Panc1 (cell line): ENCODE measurements around the gene UPK1A. TPM values are rescaled to one million over a fixed set of nuclear protein-coding genes. Genes with fewer than 3 reads are reported as not detected.
A peak's percentile ranks its signal among the peaks of the same experiment; 100 is the strongest.

Source experiments
- ATAC-seq: fragments of 200-7000 bp; cut with Tn5 transposase; 2 replicates; pipeline ENCODE4 v1.9.1; 2020; ENCODE audit warnings: mild to moderate bottlenecking, moderate library complexity
- BruUV-seq: library from RNA; stranded (reverse); fragments of 400-500 nt; replicated peaks from 2 replicates; lab custom pipeline; 2021; lab: Mats Ljungman, UMichigan
- CTCF ChIA-PET: fragments of 300-600 bp; sonication (Branson Sonifier 250); formaldehyde crosslinking; loops from one replicate; lab custom pipeline; 2022; ENCODE audit warnings: antibody characterized with exemption; lab: Charles Lee
- POLR2A ChIA-PET: fragments of 300-600 bp; sonication (Branson Sonifier 250); formaldehyde crosslinking; loops from one replicate; lab custom pipeline; 2022; ENCODE audit warnings: antibody characterized with exemption; lab: Charles Lee
- DNase-seq: peaks from one replicate; pipeline ENCODE4 v3.0.0-alpha.2; 2010; ENCODE audit warnings: low read depth, low spot score
- H3K27ac ChIP-seq: 2 replicates; pipeline ENCODE4 v1.5.1; 2011; ENCODE audit warnings: mild to moderate bottlenecking, low read length, inconsistent platforms
- H3K27me3 ChIP-seq: fragments of 200-500 bp; sonication (Bioruptor generic); 2 replicates; pipeline ENCODE4 v1.6.0; 2014; ENCODE audit warnings: low read length, inconsistent platforms; ENCODE audit not compliant: control insufficient read depth, insufficient read depth
- H3K36me3 ChIP-seq: fragments of 200-500 bp; sonication (Bioruptor generic); 2 replicates; pipeline ENCODE4 v1.5.1; 2014; ENCODE audit warnings: inconsistent platforms, mild to moderate bottlenecking, low read length, moderate library complexity; ENCODE audit not compliant: control insufficient read depth, insufficient read depth
- H3K4me1 ChIP-seq: 2 replicates; pipeline ENCODE4 v1.5.1; 2011; ENCODE audit warnings: inconsistent platforms, mild to moderate bottlenecking, low read length, moderate library complexity; ENCODE audit not compliant: control insufficient read depth, insufficient read depth
- H3K4me3 ChIP-seq, 2 experiments: 2 replicates each; pipeline ENCODE4 v1.5.1; 2011 to 2012; ENCODE audit warnings: low read depth in 2 of 2, low read length in 2 of 2, mild to moderate bottlenecking in 2 of 2, inconsistent platforms in 1 of 2, moderate library complexity in 1 of 2
- H3K9me3 ChIP-seq: fragments of 200-500 bp; sonication (Bioruptor generic); 2 replicates; pipeline ENCODE4 v1.5.1; 2014; ENCODE audit warnings: low read depth, mild to moderate bottlenecking, inconsistent platforms, low read length, moderate library complexity; ENCODE audit not compliant: control insufficient read depth, insufficient read depth
- POLR2AphosphoS5 ChIP-seq: IDR thresholded peaks from 2 replicates; pipeline ENCODE4 v1.6.1; 2012; ENCODE audit warnings: mild to moderate bottlenecking, low read depth, low read length, moderate library complexity
- REST ChIP-seq, 2 experiments: IDR thresholded peaks; 2 replicates each; pipeline ENCODE4 v1.6.1; 2011 to 2012; ENCODE audit warnings: low read depth in 2 of 2, control low read depth in 1 of 2, low read length in 1 of 2, mild to moderate bottlenecking in 1 of 2, moderate library complexity in 1 of 2; ENCODE audit not compliant: insufficient read depth in 1 of 2
- SIN3A ChIP-seq: IDR thresholded peaks from 2 replicates; pipeline ENCODE4 v1.6.1; 2012; ENCODE audit warnings: low read depth, mild to moderate bottlenecking, low read length, moderate library complexity, borderline replicate concordance; ENCODE audit not compliant: insufficient read depth
- TCF7L2 ChIP-seq: IDR thresholded peaks from 2 replicates; pipeline ENCODE4 v1.6.1; 2011; ENCODE audit warnings: mild to moderate bottlenecking, low read depth, low read length, inconsistent platforms
- in situ Hi-C: cut with HindIII; loops from 2 replicates; pipeline ENCODE4 v1.10.0; 2016; ENCODE audit warnings: low sequenced_read_pairs, low pct_unique_long_range_greater_than_20kb
- intact Hi-C: fragments of 100-400 bp; cut with micrococcal nuclease; formaldehyde crosslinking; loops from one replicate; pipeline ENCODE4 v1.10.0; 2022; ENCODE audit not compliant: unreplicated experiment
- total RNA-seq: library from RNA; stranded (reverse); gene quantifications from one replicate; pipeline ENCODE4 v1.2.1, GENCODE V29; 2021; ENCODE audit not compliant: unreplicated experiment
- TF ChIP-seq, protein P1 (sequence below): fragments of 450-650 bp; IDR thresholded peaks from 2 replicates; pipeline ENCODE4 v1.5.1; 2017; ENCODE audit warnings: mild to moderate bottlenecking

Gene UPK1A
- total RNA-seq, 1 experiment from 2014 or later = 0.67 TPM

- TF ChIP-seq TCF7L2 = peak; percentile 70; the same call in 1 of the 2 replicates
- TF ChIP-seq POLR2AphosphoS5 = no peak
- Histone ChIP-seq H3K27me3 (no peaks in the 10 kb centered on the region), H3K4me1 (peaks cover 21% of the 10 kb centered on the region), H3K36me3 (peaks cover 7% of the 10 kb centered on the region; the same call in 1 of the 2 replicates), H3K4me3 (peak overlapping the region; percentile 69 to 79), H3K9me3 (no peaks in the 10 kb centered on the region), H3K27ac (peak overlapping the region; percentile 62)
- intact Hi-C loops (no loop called here), in situ Hi-C loops (no loop called here)
- DNase-seq (peak; percentile 51), ATAC-seq (peak; percentile 38)
- ChIA-PET POLR2A (no interaction called here), CTCF (interaction anchor here (1.7 to 1.8 kb wide), 2 partner anchors 88 to 96 kb away, joined by 4 read pairs; no protein-coding TSS in a partner anchor)
- BruUV-seq = no TSS peak
Observed at GRCh38 chr19:35644987-35645679, 21.2 kb upstream of the UPK1A start.

DNA sequence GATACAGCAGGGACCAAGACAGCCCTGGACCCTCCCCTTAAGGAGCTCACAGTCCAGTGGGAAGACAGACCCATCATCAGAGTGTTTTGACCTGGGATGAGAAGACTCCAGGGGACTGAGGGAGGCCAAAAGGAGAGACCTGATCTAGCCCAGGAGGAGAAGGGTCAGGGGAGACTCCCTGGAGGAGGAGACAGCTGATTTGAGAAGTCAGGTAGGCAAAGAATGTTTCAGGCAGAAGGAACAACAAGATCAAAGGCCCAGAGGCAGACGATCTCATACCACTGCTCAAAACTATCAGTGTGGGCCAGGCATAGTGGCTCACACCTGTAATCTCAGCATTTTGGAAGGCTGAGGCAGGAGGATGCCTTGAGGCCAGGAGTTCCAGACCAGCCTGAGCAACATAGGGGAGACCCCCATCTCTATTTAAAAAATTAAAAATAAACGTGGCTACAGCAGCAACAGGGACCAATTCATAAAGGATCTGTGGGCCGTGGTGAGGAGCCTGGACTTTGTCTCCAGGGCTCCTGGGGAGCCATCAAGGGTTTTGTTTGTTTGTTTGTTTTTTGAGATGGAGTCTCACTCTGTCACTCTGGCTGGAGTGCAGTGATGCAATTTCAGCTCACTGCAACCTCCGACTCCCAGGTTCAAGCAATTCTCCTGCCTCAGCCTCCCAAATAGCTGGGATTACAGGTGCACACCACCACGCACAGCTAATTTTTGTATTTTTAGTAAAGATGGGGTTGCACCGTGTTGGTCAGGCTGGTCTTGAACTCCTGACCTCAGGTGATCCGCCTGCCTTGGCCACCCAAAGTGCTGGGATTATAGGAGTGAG, 20.4 kb upstream of the UPK1A start:
- H3K4me3 ChIP-seq = peak overlapping the region in 1 of 2 experiments; percentile 79; a peak in 1 of 4 replicates
- BruUV-seq = no TSS peak
- no peaks in the 10 kb centered on the region for H3K27me3 ChIP-seq
- peaks cover 24% of the 10 kb centered on the region for H3K4me1 ChIP-seq
- in situ Hi-C loops (no loop called here), intact Hi-C loops (no loop called here)
- no peak for DNase-seq
- ATAC-seq = no peak
- peak overlapping the region; percentile 10 for H3K27ac ChIP-seq
- CTCF ChIA-PET = interaction anchor here (1.8 kb wide), 1 partner anchor 97 kb away, joined by 4 read pairs; no protein-coding TSS in a partner anchor
- H3K36me3 ChIP-seq = peaks cover 7% of the 10 kb centered on the region; the same call in 1 of the 2 replicates
- TF ChIP-seq POLR2AphosphoS5 = no peak
- TF ChIP-seq, protein P1, sequence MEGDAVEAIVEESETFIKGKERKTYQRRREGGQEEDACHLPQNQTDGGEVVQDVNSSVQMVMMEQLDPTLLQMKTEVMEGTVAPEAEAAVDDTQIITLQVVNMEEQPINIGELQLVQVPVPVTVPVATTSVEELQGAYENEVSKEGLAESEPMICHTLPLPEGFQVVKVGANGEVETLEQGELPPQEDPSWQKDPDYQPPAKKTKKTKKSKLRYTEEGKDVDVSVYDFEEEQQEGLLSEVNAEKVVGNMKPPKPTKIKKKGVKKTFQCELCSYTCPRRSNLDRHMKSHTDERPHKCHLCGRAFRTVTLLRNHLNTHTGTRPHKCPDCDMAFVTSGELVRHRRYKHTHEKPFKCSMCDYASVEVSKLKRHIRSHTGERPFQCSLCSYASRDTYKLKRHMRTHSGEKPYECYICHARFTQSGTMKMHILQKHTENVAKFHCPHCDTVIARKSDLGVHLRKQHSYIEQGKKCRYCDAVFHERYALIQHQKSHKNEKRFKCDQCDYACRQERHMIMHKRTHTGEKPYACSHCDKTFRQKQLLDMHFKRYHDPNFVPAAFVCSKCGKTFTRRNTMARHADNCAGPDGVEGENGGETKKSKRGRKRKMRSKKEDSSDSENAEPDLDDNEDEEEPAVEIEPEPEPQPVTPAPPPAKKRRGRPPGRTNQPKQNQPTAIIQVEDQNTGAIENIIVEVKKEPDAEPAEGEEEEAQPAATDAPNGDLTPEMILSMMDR = no peak
- no peaks in the 10 kb centered on the region for H3K9me3 ChIP-seq
- POLR2A ChIA-PET = no interaction called here

- H3K36me3 ChIP-seq = peaks cover 7% of the 10 kb centered on the region; the same call in 1 of the 2 replicates
- DNase-seq = peak; percentile 98
- intact Hi-C loops = no loop called here
- peak; percentile 82 for ATAC-seq
- H3K27ac ChIP-seq = peak within 1 kb of the TSS; percentile 97
- no peaks in the 10 kb centered on the region for H3K9me3 ChIP-seq
- in situ Hi-C loops = no loop called here
- POLR2A ChIA-PET = interaction anchor here (0.6 kb wide), 4 partner anchors 8 to 245 kb away, joined by 3 to 8 read pairs (median 6); no protein-coding TSS in a partner anchor
- CTCF ChIA-PET = interaction anchor here (0.6 to 1.1 kb wide), 2 partner anchors 100 to 222 kb away, joined by 3 to 4 read pairs; no protein-coding TSS in a partner anchor
- peak within 1 kb of the TSS; percentile 79 to 96 for H3K4me3 ChIP-seq
- H3K4me1 ChIP-seq = peaks cover 12% of the 10 kb centered on the region
- BruUV-seq = TSS peak; percentile 94
- no peak for TF ChIP-seq REST (IDR thresholded peaks at IDR 0.05; ENCODE audit: insufficient read depth in 1 of 2, low read depth in 2 of 2, low read length in 1 of 2)
- peak; percentile 99 for TF ChIP-seq POLR2AphosphoS5
- TF ChIP-seq, protein P1 = no peak
- 0 out of 2 replicates have a peak, but pooled peaks have one; percentile 81 for TF ChIP-seq SIN3A
- no peaks in the 10 kb centered on the region for H3K27me3 ChIP-seq
Observed at GRCh38 chr19:35648017-35648961, 18.0 kb upstream of the UPK1A start, which contains the start of gene COX6B1. COX6B1 (plus strand) TSS chr19:35648323; CDS start chr19:35651244, 2,921 bp downstream.
